ENCODE measurements around the gene DIABLO. TPM values are rescaled to one million over a fixed set of nuclear protein-coding genes. Genes with fewer than 3 reads are reported as not detected.
"Not testable (repeated sequence)": the region's sequence is repeated elsewhere in the genome, so short reads cannot be mapped to it uniquely, and the experiment has no call there.

The DIABLO gene
- total and polyA plus RNA-seq, 9 of the 15 experiments (the other 6 are each of a cell fraction or from before 2014, with no cell fraction given) = 37.3 to 101 (median 80.1) TPM

DNA sequence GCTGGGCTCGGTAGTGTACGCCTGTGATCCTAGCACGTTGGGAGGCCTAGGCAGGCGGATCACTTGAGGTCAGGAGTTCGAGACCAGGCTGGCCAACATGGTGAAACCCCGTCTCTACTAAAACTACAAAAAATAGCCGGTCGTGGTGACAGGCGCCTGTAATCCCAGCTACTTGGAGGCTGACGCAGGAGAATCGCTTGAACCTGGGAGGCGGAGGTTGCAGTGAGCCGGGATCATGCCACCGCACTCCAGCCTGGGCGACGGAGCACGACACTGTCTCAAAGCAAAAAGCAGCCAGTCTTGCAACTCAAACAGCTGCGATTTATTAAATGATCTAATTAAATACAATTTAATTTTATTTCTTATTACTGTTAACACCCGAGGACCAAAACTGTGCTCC, 23.0 kb downstream of the DIABLO start:
- peaks cover 12% of the 10 kb centered on the region for H3K36me3 ChIP-seq (ENCODE audit: control insufficient read depth, insufficient read depth, low read length)
- FAIRE-seq; H3K27me3 ChIP-seq (ENCODE audit: control insufficient read depth in 2 of 2, insufficient read depth in 2 of 2, low read length in 2 of 2); H4K20me1 ChIP-seq (replicated peaks; ENCODE audit: control insufficient read depth, insufficient read depth, low read length); H3K9me3 ChIP-seq (replicated peaks; ENCODE audit: control insufficient read depth, insufficient read depth, low read depth, low read length); DNase-seq (ENCODE audit: extremely low read depth in 1 of 4, low spot score in 3 of 4); H3K79me2 ChIP-seq (ENCODE audit: control insufficient read depth, insufficient read depth, low read length); H3K27ac ChIP-seq (ENCODE audit: extremely low read depth, low read depth, low read length); ATAC-seq; intact Hi-C loops (cut with micrococcal nuclease); BruUV-seq (replicated peaks); H3K9me1 ChIP-seq (ENCODE audit: control insufficient read depth, insufficient read depth, low read length); in situ Hi-C loops (cut with MboI): not testable (repeated sequence)
- H3K9ac ChIP-seq (ENCODE audit: insufficient read depth in 1 of 2, low read depth in 2 of 2, low read length in 2 of 2) = peak overlapping the region; percentile 27 to 89; a peak in 3 of 4 replicates
- peak overlapping the region; percentile 81 for H2AFZ ChIP-seq (ENCODE audit: low read depth, low read length)
- H3K4me2 ChIP-seq (ENCODE audit: insufficient read depth, low read length) = peak overlapping the region; percentile 74
- CTCF ChIA-PET (ENCODE audit: low intra/inter-chr PET ratio) = interaction anchor here (0.6 kb wide), 1 partner anchor 12 kb away, joined by 3 read pairs; no protein-coding TSS in a partner anchor
- H3K4me3 ChIP-seq = peak overlapping the region; percentile 45
- WGBS (ENCODE audit: insufficient coverage, low coverage, missing lambda C conversion rate) = 59% methylated on average over 19 of the region's 19 CpGs
- TF ChIP-seq AFF4 (CRISPR knock-in tag; IDR thresholded peaks at IDR 0.05) = 0 out of 2 replicates have a peak, but pooled peaks have one; percentile 3
- TF ChIP-seq MLLT1 (IDR thresholded peaks at IDR 0.05) = peak in 1 of 2 experiments; percentile 75; a peak in 1 of 4 replicates
- POLR2A ChIA-PET = interaction anchor here (1.3 to 11.2 kb wide), 2 partner anchors 9 to 20 kb away, joined by 3 to 149 read pairs; partner anchors contain the start of gene DIABLO
- peaks cover 9 to 63% of the 10 kb centered on the region in 2 experiments; a peak in 4 of 5 replicates for H3K4me1 ChIP-seq (replicated peaks in 1 of 2; ENCODE audit: control insufficient read depth in 2 of 2, insufficient read depth in 2 of 2, low read length in 2 of 2)
